IPS DF 6.9 (cell line): ENCODE data around the gene FAM131C.

Experiments
- DNase-seq: peaks from one replicate; pipeline ENCODE4 v3.0.0-alpha.2; 2013; ENCODE audit warnings: low read depth, low spot score
- H3K27ac ChIP-seq: one replicate; pipeline ENCODE4 v1.5.1; 2013; ENCODE audit warnings: low read length, control low read depth
- H3K27me3 ChIP-seq: 2 replicates; pipeline ENCODE4 v1.6.1; 2013; ENCODE audit warnings: mild to moderate bottlenecking, low read length; ENCODE audit not compliant: control insufficient read depth, insufficient read depth
- H3K36me3 ChIP-seq: 2 replicates; pipeline ENCODE4 v1.6.1; 2013; ENCODE audit warnings: low read length; ENCODE audit not compliant: control insufficient read depth, insufficient read depth
- H3K4me1 ChIP-seq: 2 replicates; pipeline ENCODE4 v1.6.1; 2013; ENCODE audit warnings: low read length; ENCODE audit not compliant: control insufficient read depth, insufficient read depth
- H3K4me3 ChIP-seq: 2 replicates; pipeline ENCODE4 v1.5.1; 2013; ENCODE audit warnings: mild to moderate bottlenecking, low read length
- H3K9me3 ChIP-seq: 2 replicates; pipeline ENCODE4 v1.6.1; 2013; ENCODE audit warnings: low read length, inconsistent platforms; ENCODE audit not compliant: control insufficient read depth, insufficient read depth
- WGBS: extraction: QIAGEN DNeasy Blood & Tissue Kit; methylation state at CpG from one replicate; pipeline ENCODE4 v1.1.7; 2013; ENCODE audit warnings: mixed read lengths, missing lambda C conversion rate; ENCODE audit not compliant: insufficient read length, insufficient coverage; 5-methylcytosine and 5-hydroxymethylcytosine counted together

Gene FAM131C

DNA sequence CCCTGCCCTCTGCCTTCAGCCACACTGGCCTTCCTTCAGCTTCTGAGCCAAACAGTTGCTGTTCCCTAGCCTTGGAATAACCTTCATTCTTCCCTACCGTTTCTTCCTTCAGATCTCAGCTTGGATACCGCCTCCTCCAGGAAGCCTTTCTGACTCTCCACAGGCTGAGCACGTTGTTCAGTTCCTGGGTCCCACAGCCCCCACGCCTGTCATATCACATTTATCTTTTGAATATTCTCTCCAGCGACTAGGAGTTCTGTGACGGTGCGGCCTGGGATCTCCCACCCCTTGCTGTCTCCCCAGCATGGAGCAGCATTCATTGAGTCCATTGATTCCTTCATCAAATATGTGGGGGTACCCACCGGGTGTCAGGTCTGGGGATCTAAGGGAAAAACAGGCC is 43.2 kb upstream of the FAM131C start:
- WGBS: no CpG with 5 or more reads among the region's 8 CpGs
- no peaks in the 10 kb centered on the region for H3K36me3 ChIP-seq
- no peak overlapping the region for H3K4me3 ChIP-seq
- DNase-seq: no peak
- H3K9me3 ChIP-seq: no peaks in the 10 kb centered on the region
- H3K27ac ChIP-seq: no peak overlapping the region
- H3K27me3 ChIP-seq: no peaks in the 10 kb centered on the region
- H3K4me1 ChIP-seq: peaks cover 17% of the 10 kb centered on the region

DNA sequence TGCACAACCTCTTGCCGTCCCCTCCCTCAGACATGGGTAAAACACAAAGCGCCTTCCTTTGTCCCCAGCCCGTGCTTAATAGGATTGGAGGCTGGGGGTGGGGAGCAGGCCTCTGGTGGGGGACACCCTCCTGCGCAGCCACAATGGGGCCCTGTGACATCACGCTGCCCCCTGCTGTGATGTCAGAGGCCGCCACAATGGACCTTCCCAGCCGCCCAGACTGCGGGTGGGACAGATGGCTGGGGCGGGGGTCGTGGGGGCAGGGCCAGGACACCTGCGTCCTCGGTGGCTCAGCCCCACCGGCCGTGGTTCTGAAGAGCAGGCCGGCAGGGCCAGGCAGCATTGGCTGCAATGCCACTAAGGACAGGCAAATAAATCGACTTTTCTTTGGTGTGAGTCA is 42.6 kb upstream of the FAM131C start:
- Histone ChIP-seq H3K4me1 (peaks cover 17% of the 10 kb centered on the region), H3K27me3 (no peaks in the 10 kb centered on the region), H3K9me3 (no peaks in the 10 kb centered on the region), H3K4me3 (no peak overlapping the region), H3K36me3 (no peaks in the 10 kb centered on the region), H3K27ac (no peak overlapping the region)
- no CpG with 5 or more reads among the region's 16 CpGs for WGBS
- no peak for DNase-seq

DNA sequence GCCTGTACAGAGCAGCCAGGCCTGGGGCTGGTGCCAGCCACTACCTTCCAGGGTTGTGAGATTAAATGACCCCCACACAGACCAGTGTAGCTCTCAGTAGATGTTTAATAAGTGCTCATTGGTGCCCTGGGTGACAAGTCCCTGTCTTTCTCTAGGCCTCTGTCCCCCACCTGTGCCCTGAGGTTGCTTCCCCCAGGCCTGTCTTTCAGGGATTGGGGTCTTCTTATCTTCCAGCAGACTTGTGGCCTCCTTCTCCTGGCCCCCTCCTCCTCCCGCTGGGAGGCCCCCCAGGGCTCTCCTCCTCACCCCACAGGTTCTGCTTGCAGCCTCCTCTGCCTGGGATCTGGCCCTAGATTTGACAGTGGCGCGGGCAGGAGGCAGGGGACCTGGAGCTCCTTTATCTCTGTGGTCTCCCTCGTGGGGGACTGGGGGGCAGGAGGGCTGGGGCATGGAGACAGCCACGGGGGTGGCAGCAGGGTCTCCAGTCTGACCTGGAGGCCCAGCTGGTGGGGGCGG is 42.1 kb upstream of the FAM131C start:
- no peaks in the 10 kb centered on the region for H3K9me3 ChIP-seq
- WGBS: no CpG with 5 or more reads among the region's 6 CpGs
- H3K27ac ChIP-seq: no peak overlapping the region

DNA sequence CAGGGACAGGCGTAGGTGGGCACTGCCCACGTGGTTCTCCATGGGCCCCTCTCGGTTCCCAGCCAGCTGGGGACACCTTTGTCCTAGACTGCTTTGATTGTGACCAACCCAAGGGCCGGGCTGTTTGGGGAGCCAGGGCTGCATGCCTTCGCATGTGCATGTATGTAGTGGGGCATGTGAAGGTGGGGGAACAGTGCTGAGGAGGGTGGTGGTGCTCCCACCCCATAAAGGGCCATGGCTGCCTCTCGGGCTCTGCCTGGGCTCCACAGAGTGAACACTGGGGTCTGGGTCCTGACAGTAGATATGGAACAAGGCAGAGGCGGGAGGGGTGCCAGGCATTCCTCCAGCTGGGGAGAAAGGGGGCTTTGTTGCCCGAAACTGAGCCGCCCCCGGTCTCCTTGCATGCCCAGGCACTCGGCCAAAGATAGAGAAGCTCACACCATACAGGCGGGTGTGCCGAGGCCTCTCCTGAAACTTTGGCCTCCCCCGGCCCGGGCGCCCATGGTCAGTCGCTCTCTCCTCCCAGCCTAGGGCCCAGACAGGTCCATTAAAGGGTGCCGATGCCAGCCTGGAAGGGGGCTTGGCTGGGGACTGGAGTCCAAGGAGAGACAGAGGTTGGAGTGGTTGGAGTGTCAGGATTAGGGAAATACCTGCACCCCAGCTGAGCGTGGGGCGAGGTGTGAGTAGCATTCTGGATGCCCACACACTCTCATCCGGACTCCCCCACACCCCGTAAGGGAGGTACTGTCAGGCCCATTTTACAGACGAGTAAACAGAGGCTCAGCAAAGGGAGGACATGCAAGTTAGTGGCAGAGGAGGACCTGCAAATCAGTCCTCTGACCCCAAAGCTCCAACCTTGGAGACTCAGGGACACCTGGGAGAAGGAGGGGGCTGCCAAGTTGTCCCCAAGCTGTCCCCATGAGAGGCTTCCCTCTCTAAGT is 41.3 kb upstream of the FAM131C start:
- H3K4me1 ChIP-seq: peaks cover 17% of the 10 kb centered on the region
- no peak for DNase-seq
- H3K36me3 ChIP-seq: no peaks in the 10 kb centered on the region
- H3K27ac ChIP-seq: no peak overlapping the region
- no peaks in the 10 kb centered on the region for H3K9me3 ChIP-seq
- no CpG with 5 or more reads among the region's 23 CpGs for WGBS
- no peaks in the 10 kb centered on the region for H3K27me3 ChIP-seq
- no peak overlapping the region for H3K4me3 ChIP-seq

More for the DNA sequence above, 42.1 kb upstream of the FAM131C start:
- no peak overlapping the region for H3K4me3 ChIP-seq
- no peaks in the 10 kb centered on the region for H3K27me3 ChIP-seq
- no peaks in the 10 kb centered on the region for H3K36me3 ChIP-seq
- no peak for DNase-seq
- H3K4me1 ChIP-seq: peaks cover 17% of the 10 kb centered on the region

DNA sequence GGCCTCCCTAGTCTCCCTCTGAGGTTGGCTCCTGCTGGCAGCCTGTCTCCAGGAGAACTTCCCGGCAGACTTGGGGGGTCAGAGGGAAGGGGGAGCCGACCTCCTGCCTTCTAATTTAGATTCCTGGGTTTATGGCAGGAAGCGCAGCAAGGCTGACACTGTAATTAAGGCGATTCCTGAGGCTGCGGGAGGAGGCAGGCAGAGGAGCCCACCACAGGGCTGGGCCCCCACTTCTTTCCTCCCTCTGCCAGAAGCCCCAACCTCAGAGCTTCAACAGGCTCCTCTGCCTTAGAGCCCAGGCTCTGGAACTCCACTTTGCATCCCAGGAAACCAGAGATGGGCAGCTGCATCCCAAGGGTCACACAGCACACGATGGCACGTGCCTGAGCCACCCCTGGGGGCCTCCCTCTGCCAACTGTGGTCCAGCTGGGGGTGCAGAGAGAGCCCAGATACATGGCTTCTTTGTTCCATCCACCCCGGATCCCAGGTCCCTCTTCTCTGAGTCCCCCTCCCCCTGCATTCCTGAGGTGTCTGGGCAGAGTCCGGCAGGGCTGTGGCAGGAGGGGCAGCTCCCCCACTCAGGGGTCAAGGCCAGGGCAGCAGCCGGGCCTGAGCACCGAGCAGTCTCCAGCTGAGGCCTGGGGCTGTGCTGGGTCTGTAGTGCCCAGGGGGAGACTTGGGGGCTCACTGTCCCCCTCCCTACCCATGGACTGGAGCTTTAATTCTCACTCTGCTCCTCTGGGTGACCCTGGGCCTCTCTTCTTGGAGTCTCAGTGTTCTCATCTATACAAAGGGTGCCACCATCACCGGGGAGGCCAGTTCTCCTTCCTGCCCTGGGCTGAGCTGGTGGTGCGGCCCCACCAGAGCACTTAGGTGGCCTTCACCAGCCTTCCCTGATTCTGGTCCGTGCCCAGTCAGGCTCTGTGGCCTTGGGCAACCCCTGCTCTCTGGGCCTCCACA is 39.4 kb upstream of the FAM131C start:
- Histone ChIP-seq H3K4me1 (peaks cover 14% of the 10 kb centered on the region), H3K27ac (no peak overlapping the region), H3K9me3 (no peaks in the 10 kb centered on the region), H3K4me3 (no peak overlapping the region), H3K36me3 (no peaks in the 10 kb centered on the region), H3K27me3 (no peaks in the 10 kb centered on the region)
- DNase-seq: no peak
- WGBS: no CpG with 5 or more reads among the region's 14 CpGs

DNA sequence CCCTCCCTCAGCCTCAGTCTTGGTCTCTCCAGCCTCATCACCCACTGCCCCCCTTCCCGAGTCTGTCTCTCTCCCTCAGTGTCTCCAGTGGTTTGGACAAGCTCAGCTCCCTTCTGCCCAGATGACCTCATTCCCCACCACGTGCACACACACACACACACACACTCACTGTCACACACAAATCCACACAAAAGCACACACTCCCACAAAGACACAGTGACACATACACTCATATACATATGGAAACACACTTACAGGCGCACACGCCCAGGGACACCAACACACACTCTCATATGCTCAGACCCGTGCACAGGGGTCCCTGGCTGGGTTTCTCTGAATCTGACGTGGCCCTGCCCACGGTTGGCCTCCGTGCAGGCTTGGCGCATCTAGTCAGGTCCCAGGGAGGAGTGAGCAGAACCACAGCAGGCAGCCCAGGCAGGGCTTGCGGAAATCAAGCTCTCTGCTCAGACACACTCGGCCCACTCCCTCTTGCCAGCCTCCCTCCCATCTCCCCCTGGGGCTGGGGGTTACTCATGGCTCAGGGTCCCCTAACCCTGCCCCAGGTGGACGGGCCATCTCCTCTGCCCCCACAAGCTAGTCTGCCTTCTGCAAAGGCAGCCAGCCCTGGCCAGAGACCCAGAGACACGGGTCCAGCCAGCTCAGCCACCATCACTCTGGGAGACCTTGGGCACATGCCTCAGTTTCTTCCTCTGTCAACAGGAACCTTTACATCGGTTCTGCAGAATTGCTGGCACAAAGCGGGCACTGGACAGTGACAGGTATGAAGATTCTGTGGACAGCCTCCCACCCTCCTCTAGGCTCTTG is 38.5 kb upstream of the FAM131C start:
- Histone ChIP-seq H3K36me3 (no peaks in the 10 kb centered on the region), H3K27ac (no peak overlapping the region), H3K27me3 (no peaks in the 10 kb centered on the region), H3K9me3 (no peaks in the 10 kb centered on the region), H3K4me1 (peaks cover 13% of the 10 kb centered on the region), H3K4me3 (no peak overlapping the region)
- no peak for DNase-seq
- WGBS: no CpG with 5 or more reads among the region's 15 CpGs

DNA sequence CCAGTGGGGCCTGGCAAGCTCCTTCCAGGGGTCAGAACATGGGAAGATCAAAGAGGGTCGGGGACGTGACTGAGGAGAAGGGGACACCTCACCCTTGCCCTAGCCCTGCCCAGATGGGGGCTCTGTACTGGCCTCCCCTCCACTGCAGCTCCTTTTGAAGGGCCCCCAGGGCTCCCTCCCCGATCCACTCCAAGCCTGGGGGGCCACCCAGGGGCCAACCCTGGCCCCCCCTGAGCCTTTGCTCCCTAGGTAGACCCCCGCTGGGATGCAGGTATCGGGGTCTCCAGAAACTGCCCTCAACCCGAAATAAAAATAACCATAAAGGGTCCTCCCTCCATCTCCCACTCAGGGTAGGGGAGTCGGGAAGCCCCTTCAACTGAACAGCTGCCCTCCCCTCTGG is 37.4 kb upstream of the FAM131C start:
- no CpG with 5 or more reads among the region's 7 CpGs for WGBS
- H3K4me1 ChIP-seq: peaks cover 9% of the 10 kb centered on the region; the same call in 1 of the 2 replicates

DNA sequence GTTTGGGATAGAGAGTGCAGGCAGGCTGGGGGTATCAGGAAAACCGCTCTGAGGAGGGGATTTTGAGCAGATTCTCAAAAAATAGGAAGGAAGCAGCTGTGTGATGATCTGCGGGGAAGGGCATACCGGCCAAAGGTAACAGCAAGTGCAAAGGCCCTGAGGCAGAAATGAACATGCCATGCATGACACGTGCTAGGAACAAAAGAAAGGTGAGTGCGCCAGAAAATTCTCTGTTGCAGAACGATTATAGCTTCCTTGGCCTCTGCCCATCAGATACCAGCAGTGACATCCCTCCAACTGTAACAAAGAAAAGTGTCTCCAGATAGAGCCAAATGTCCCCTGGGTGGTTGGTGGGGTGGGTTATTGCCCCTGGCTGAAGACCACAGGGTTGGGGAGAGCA is 37.0 kb upstream of the FAM131C start:
- peaks cover 7% of the 10 kb centered on the region; the same call in 1 of the 2 replicates for H3K4me1 ChIP-seq
- no peak overlapping the region for H3K4me3 ChIP-seq
- no peaks in the 10 kb centered on the region for H3K9me3 ChIP-seq
- DNase-seq: no peak
- no peaks in the 10 kb centered on the region for H3K36me3 ChIP-seq
- H3K27me3 ChIP-seq: no peaks in the 10 kb centered on the region
- WGBS: no CpG with 5 or more reads among the region's 6 CpGs
- H3K27ac ChIP-seq: no peak overlapping the region

More for the DNA sequence above, 37.4 kb upstream of the FAM131C start:
- Histone ChIP-seq H3K27me3 (no peaks in the 10 kb centered on the region), H3K4me3 (no peak overlapping the region), H3K9me3 (no peaks in the 10 kb centered on the region), H3K36me3 (no peaks in the 10 kb centered on the region), H3K27ac (no peak overlapping the region)
- DNase-seq: no peak

DNA sequence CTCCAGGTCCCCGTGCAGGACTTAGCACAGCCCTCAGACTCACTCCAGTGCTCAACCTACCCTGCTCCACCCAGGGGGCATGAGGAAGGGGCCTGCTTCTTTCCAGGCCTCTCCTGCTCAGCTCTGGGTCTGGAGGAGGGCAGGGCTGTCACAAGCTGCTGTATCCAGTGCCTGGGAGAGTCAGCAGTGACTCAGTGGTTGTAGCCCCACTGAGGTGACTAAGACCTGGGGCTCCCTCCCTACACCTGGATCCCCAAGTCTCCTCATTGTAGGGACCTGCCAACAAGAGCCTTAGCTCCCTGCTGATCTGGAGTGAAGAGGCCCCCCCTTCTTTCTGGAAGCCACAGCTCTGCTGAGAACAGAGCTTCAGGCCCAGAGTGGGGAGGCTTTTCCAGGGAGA is 36.1 kb upstream of the FAM131C start:
- no peaks in the 10 kb centered on the region for H3K36me3 ChIP-seq
- peaks cover 5% of the 10 kb centered on the region; the same call in 1 of the 2 replicates for H3K4me1 ChIP-seq
- no peak for DNase-seq
- H3K9me3 ChIP-seq: no peaks in the 10 kb centered on the region
- H3K27me3 ChIP-seq: no peaks in the 10 kb centered on the region
- WGBS: no CpG with 5 or more reads among the region's 1 CpG
- H3K27ac ChIP-seq: no peak overlapping the region
- H3K4me3 ChIP-seq: no peak overlapping the region
